Endodermal cell (in vitro differentiated cells): ENCODE results near the gene TBL1X. TPM values are rescaled to one million over a fixed set of nuclear protein-coding genes. Genes with fewer than 3 reads are reported as not detected.

Experiments
- DNase-seq: peaks from one replicate; pipeline ENCODE4 v3.0.0-alpha.2; 2017
- H3K27ac ChIP-seq: 2 replicates; pipeline ENCODE4 v1.5.1; 2013; ENCODE audit warnings: mild to moderate bottlenecking, low read depth, low read length, moderate library complexity
- H3K27me3 ChIP-seq: 2 replicates; pipeline ENCODE4 v1.6.1; 2013; ENCODE audit warnings: mild to moderate bottlenecking, low read length, moderate library complexity; ENCODE audit not compliant: insufficient read depth, control insufficient read depth, poor library complexity, severe bottlenecking
- H3K36me3 ChIP-seq: 2 replicates; pipeline ENCODE4 v1.7.0; 2013; ENCODE audit warnings: mild to moderate bottlenecking, low read length, moderate library complexity; ENCODE audit not compliant: control insufficient read depth, insufficient read depth
- H3K4me1 ChIP-seq: one replicate; pipeline ENCODE4 v1.7.0; 2013; ENCODE audit warnings: low read length; ENCODE audit not compliant: control insufficient read depth, insufficient read depth
- H3K4me3 ChIP-seq: 2 replicates; pipeline ENCODE4 v1.5.1; 2013; ENCODE audit warnings: mild to moderate bottlenecking, low read length, moderate library complexity
- H3K9ac ChIP-seq: 2 replicates; pipeline ENCODE4 v1.6.1; 2013; ENCODE audit warnings: mild to moderate bottlenecking, low read length, moderate library complexity; ENCODE audit not compliant: poor library complexity, severe bottlenecking; ENCODE audit errors: extremely low read depth
- H3K9me3 ChIP-seq: 2 replicates; pipeline ENCODE4 v1.6.1; 2013; ENCODE audit warnings: mild to moderate bottlenecking, low read length, moderate library complexity; ENCODE audit not compliant: control insufficient read depth
- H3K27ac Mint-ChIP-seq: 2 replicates; pipeline ENCODE4 v1.8.0; 2020; ENCODE audit warnings: mixed read lengths
- H3K27me3 Mint-ChIP-seq: 2 replicates; pipeline ENCODE4 v1.8.0; 2021; ENCODE audit warnings: mild to moderate bottlenecking, mixed read lengths; ENCODE audit not compliant: insufficient read depth
- H3K36me3 Mint-ChIP-seq: 2 replicates; pipeline ENCODE4 v1.8.0; 2020; ENCODE audit warnings: low read depth, mixed read lengths
- H3K4me1 Mint-ChIP-seq: 2 replicates; pipeline ENCODE4 v1.8.0; 2020; ENCODE audit warnings: mixed read lengths
- H3K4me3 Mint-ChIP-seq: 2 replicates; pipeline ENCODE4 v1.8.0; 2020; ENCODE audit warnings: mild to moderate bottlenecking, moderate library complexity, mixed read lengths
- H3K9me3 Mint-ChIP-seq: 2 replicates; pipeline ENCODE4 v1.8.0; 2020; ENCODE audit warnings: mild to moderate bottlenecking, mixed read lengths
- WGBS, 2 experiments: methylation state at CpG; one replicate each; pipeline versions ENCODE4 v1.1.5 to v1.1.7; 2013; ENCODE audit warnings: missing lambda C conversion rate in 2 of 2, mixed read lengths in 1 of 2; ENCODE audit not compliant: insufficient coverage in 1 of 2, insufficient read length in 1 of 2; 5-methylcytosine and 5-hydroxymethylcytosine counted together
- total RNA-seq, 2 donors: library from RNA; stranded (reverse); fragmentation: NEBNext Ultra II Directional in 1 of 2; extraction: Animal tissue kit (Norgen Biotek cat#: 25700) in 1 of 2; gene quantifications; 2 replicates in 1 of 2; 3 replicates in 1 of 2; pipeline ENCODE4 v1.2.1, GENCODE V29; 2021
- TF ChIP-seq, protein P1 (sequence below): fragments of 200-600 bp; sonication (generic); conservative IDR thresholded peaks from 2 replicates; pipeline ENCODE4 v1.5.0; 2021; ENCODE audit warnings: antibody characterized with exemption, mild to moderate bottlenecking

The TBL1X gene
- total RNA-seq, 2 donors from 2014 or later: 19.1 to 24.1 TPM

GRCh38 chrX:9738151-9738550 is 273.3 kb downstream of the TBL1X start:
- 80% methylated on average over 2 to 3 of the region's 3 CpGs for WGBS, 2 experiments
- no peaks in the 10 kb centered on the region for H3K4me1 Mint-ChIP-seq

GRCh38 chrX:9739130-9739529 is 274.3 kb downstream of the TBL1X start:
- no peaks in the 10 kb centered on the region for H3K4me1 ChIP-seq
- no peaks in the 10 kb centered on the region for H3K4me1 Mint-ChIP-seq
- H3K27ac Mint-ChIP-seq: no peak overlapping the region
- no peaks in the 10 kb centered on the region for H3K9me3 ChIP-seq
- peaks cover 66% of the 10 kb centered on the region for H3K9me3 Mint-ChIP-seq
- no peak for DNase-seq
- no peaks in the 10 kb centered on the region for H3K36me3 ChIP-seq
- peaks cover 52% of the 10 kb centered on the region for H3K36me3 Mint-ChIP-seq
- 92% methylated on average over 4 of the region's 5 CpGs; no CpG with 5 or more reads in 1 of the 2 experiments for WGBS, 2 experiments
- no peak overlapping the region for H3K27ac ChIP-seq
- no peaks in the 10 kb centered on the region for H3K27me3 Mint-ChIP-seq
- no peaks in the 10 kb centered on the region for H3K27me3 ChIP-seq
- no peak overlapping the region for H3K9ac ChIP-seq
- no peak overlapping the region for H3K4me3 Mint-ChIP-seq
- TF ChIP-seq, protein P1, sequence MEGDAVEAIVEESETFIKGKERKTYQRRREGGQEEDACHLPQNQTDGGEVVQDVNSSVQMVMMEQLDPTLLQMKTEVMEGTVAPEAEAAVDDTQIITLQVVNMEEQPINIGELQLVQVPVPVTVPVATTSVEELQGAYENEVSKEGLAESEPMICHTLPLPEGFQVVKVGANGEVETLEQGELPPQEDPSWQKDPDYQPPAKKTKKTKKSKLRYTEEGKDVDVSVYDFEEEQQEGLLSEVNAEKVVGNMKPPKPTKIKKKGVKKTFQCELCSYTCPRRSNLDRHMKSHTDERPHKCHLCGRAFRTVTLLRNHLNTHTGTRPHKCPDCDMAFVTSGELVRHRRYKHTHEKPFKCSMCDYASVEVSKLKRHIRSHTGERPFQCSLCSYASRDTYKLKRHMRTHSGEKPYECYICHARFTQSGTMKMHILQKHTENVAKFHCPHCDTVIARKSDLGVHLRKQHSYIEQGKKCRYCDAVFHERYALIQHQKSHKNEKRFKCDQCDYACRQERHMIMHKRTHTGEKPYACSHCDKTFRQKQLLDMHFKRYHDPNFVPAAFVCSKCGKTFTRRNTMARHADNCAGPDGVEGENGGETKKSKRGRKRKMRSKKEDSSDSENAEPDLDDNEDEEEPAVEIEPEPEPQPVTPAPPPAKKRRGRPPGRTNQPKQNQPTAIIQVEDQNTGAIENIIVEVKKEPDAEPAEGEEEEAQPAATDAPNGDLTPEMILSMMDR: no peak
- no peak overlapping the region for H3K4me3 ChIP-seq

More at GRCh38 chrX:9738151-9738550, 273.3 kb downstream of the TBL1X start:
- H3K27me3 Mint-ChIP-seq: no peaks in the 10 kb centered on the region
- DNase-seq: no peak
- H3K27ac Mint-ChIP-seq: no peak overlapping the region
- Histone ChIP-seq H3K9me3 (no peaks in the 10 kb centered on the region), H3K9ac (no peak overlapping the region), H3K4me3 (no peak overlapping the region), H3K27ac (no peak overlapping the region), H3K27me3 (no peaks in the 10 kb centered on the region), H3K4me1 (no peaks in the 10 kb centered on the region), H3K36me3 (no peaks in the 10 kb centered on the region)
- H3K36me3 Mint-ChIP-seq: peaks cover 50% of the 10 kb centered on the region
- no peak overlapping the region for H3K4me3 Mint-ChIP-seq
- H3K9me3 Mint-ChIP-seq: peaks cover 57% of the 10 kb centered on the region
- TF ChIP-seq, protein P1: no peak

DNA sequence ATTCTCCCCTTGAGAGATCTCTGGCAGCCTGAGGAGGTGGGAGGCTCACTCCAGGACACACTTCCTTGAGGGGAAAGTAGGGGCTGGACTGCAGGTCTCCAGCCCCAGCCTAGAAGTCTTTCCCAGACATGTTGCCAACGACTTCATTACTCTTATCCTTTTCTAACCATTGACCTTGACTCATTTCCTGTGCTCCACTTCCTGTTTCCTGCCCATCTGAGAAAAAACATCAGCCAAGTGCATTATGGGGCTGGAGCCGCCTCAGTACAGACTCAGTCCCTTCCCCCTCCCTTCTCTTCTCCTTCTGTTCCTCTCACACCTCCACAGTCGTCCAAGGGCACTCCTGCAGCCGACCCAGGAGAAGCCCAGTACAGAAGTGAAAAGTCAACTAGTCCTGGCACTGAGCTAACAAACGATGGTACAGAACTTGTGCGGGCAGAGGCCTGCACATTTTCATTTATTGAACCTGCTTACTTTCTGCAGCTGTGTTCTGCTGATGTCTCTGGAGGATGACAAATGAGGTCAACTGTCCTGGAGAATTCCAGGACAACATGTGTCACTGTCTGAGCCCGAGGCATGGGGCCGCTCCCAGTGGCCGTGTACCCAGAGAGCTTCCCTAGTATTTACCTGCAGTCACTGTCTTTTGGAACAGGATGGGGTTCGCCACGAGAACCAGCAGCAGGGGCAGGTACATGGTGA is 280.7 kb downstream of the TBL1X start:
- H3K4me1 Mint-ChIP-seq: peaks cover 9% of the 10 kb centered on the region
- Histone ChIP-seq H3K36me3 (no peaks in the 10 kb centered on the region), H3K4me3 (no peak overlapping the region), H3K4me1 (no peaks in the 10 kb centered on the region), H3K27me3 (no peaks in the 10 kb centered on the region), H3K9me3 (no peaks in the 10 kb centered on the region), H3K9ac (no peak overlapping the region), H3K27ac (peak overlapping the region; percentile 90)
- TF ChIP-seq, protein P1: no peak
- WGBS, 2 experiments: 88 to 97% methylated on average over 3 to 11 of the region's 11 CpGs
- H3K27ac Mint-ChIP-seq: no peak overlapping the region
- peaks cover 65% of the 10 kb centered on the region for H3K9me3 Mint-ChIP-seq
- no peak overlapping the region for H3K4me3 Mint-ChIP-seq
- H3K36me3 Mint-ChIP-seq: peaks cover 21% of the 10 kb centered on the region
- no peaks in the 10 kb centered on the region for H3K27me3 Mint-ChIP-seq
- DNase-seq: no peak
